HepG2 (cell line): Measurements from ENCODE around the gene SASS6. TPM values are rescaled to one million over a fixed set of nuclear protein-coding genes. Genes with fewer than 3 reads are reported as not detected.
A peak's percentile ranks its signal among the peaks of the same experiment; 100 is the strongest.

Source experiments
- ATAC-seq: fragments of 200-7000 bp; cut with Tn5 transposase; 3 replicates; pipeline ENCODE4 v1.9.1; 2020; ENCODE audit warnings: mild to moderate bottlenecking, moderate library complexity
- BruUV-seq: library from RNA; stranded (reverse); fragments of 400-500 nt; replicated peaks from 2 replicates; lab custom pipeline; 2021; lab: Mats Ljungman, UMichigan
- CTCF ChIA-PET: fragments of 300-600 bp; formaldehyde crosslinking; extraction: SDS; loops from one replicate; lab custom pipeline; 2021; ENCODE audit warnings: low total read pairs, inconsistent platforms, low intra/inter-chr PET ratio; lab: Yijun Ruan, JAX
- POLR2A ChIA-PET: fragments of 350-600 bp; sonication (Branson Sonifier 250); formaldehyde crosslinking; loops from one replicate; lab custom pipeline; 2020; ENCODE audit warnings: antibody characterized with exemption, inconsistent platforms; lab: Yijun Ruan, JAX
- DNase-seq: peaks from one replicate; pipeline ENCODE4 v3.0.0-alpha.2; 2015; ENCODE audit warnings: low spot score
- FAIRE-seq: peaks from 3 replicates; lab custom pipeline; 2011; peaks lifted over from hg19 to GRCh38; lab: Jason Lieb, UNC
- H2AFZ ChIP-seq: one replicate; pipeline ENCODE4 v1.6.1; 2011; ENCODE audit warnings: low read length, inconsistent platforms
- H3K27ac ChIP-seq: fragments of 300-600 bp; 3 replicates; pipeline ENCODE4 v1.8.0; 2011; ENCODE audit warnings: mixed run types, mild to moderate bottlenecking, mixed read lengths, low read length, inconsistent platforms; ENCODE audit not compliant: insufficient read depth; ENCODE audit errors: extremely low read length
- H3K27me3 ChIP-seq, 2 experiments: fragments of 200-600 bp in 1 of 2; 2 replicates in 1 of 2; 3 replicates in 1 of 2; pipeline versions ENCODE4 v1.6.0 to v1.8.0; 2011; ENCODE audit warnings: low read length in 2 of 2, mild to moderate bottlenecking in 2 of 2, moderate library complexity in 2 of 2, inconsistent platforms in 1 of 2; ENCODE audit not compliant: insufficient read depth in 2 of 2, control insufficient read depth in 1 of 2
- H3K36me3 ChIP-seq, 2 experiments: fragments of 200-600 bp in 1 of 2; replicated peaks in 1 of 2; 2 replicates in 1 of 2; 3 replicates in 1 of 2; pipeline versions ENCODE4 v1.5.1 to v1.8.0; 2011; ENCODE audit warnings: low read length in 2 of 2, inconsistent platforms in 1 of 2; ENCODE audit not compliant: insufficient read depth in 2 of 2, control insufficient read depth in 1 of 2
- H3K4me1 ChIP-seq: 2 replicates; pipeline ENCODE4 v1.5.1; 2012; ENCODE audit warnings: low read length, inconsistent platforms; ENCODE audit not compliant: insufficient read depth
- H3K4me2 ChIP-seq: 2 replicates; pipeline ENCODE4 v1.6.0; 2011; ENCODE audit warnings: low read depth, low read length, inconsistent platforms
- H3K4me3 ChIP-seq, 3 experiments: fragments of 200-600 bp in 1 of 3; sonication (generic), shearing (Covaris generic) in 1 of 3; replicated peaks in 1 of 3; 2 replicates each; pipeline ENCODE4 v1.5.1; 2011 to 2016; ENCODE audit warnings: low read length in 3 of 3, inconsistent platforms in 2 of 3, low read depth in 2 of 3, mild to moderate bottlenecking in 2 of 3, control low read depth in 1 of 3, mixed read lengths in 1 of 3; ENCODE audit not compliant: insufficient read depth in 1 of 3
- H3K79me2 ChIP-seq: one replicate; pipeline ENCODE4 v1.6.1; 2011; ENCODE audit warnings: low read length, inconsistent platforms; ENCODE audit not compliant: insufficient read depth
- H3K9ac ChIP-seq: 2 replicates; pipeline ENCODE4 v1.6.0; 2011; ENCODE audit warnings: mild to moderate bottlenecking, low read depth, low read length, inconsistent platforms; ENCODE audit not compliant: insufficient read depth
- H3K9me3 ChIP-seq: 2 replicates; pipeline ENCODE4 v1.5.1; 2012; ENCODE audit warnings: mild to moderate bottlenecking, low read length
- H4K20me1 ChIP-seq: 2 replicates; pipeline ENCODE4 v1.6.0; 2011; ENCODE audit warnings: inconsistent platforms, mild to moderate bottlenecking, low read length, moderate library complexity; ENCODE audit not compliant: insufficient read depth
- AGO1 ChIP-seq: fragments of 200-400 bp; formaldehyde crosslinking; IDR thresholded peaks from 2 replicates; pipeline ENCODE4 v1.6.1; 2017; ENCODE audit warnings: mild to moderate bottlenecking, low read depth, low read length, moderate library complexity; ENCODE audit not compliant: poor library complexity, severe bottlenecking
- ELF1 ChIP-seq: sonication (generic); formaldehyde crosslinking; IDR thresholded peaks from 2 replicates; pipeline ENCODE4 v1.4.0; 2020; ENCODE audit warnings: missing genetic modification reagents
- FOXK1 ChIP-seq: sonication (generic); formaldehyde crosslinking; IDR thresholded peaks from 2 replicates; pipeline ENCODE4 v1.4.0; 2020; ENCODE audit warnings: low read depth, missing genetic modification reagents, borderline replicate concordance
- FOXO1 ChIP-seq: sonication (generic); formaldehyde crosslinking; IDR thresholded peaks from 2 replicates; pipeline ENCODE4 v1.4.0; 2020; ENCODE audit warnings: missing genetic modification reagents
- KAT7 ChIP-seq: IDR thresholded peaks from 2 replicates; pipeline ENCODE4 v1.6.1; 2018; ENCODE audit warnings: borderline replicate concordance, missing compliant biosample characterization
- MAFF ChIP-seq: IDR thresholded peaks from 2 replicates; pipeline ENCODE4 v1.6.1; 2011; ENCODE audit warnings: low read depth, low read length, improper control_type of control experiment
- MAFK ChIP-seq, 2 experiments: IDR thresholded peaks in 1 of 2; conservative IDR thresholded peaks in 1 of 2; 2 replicates each; pipeline ENCODE4 v1.6.1; 2011; ENCODE audit warnings: improper control_type of control experiment in 2 of 2, low read length in 2 of 2
- RFX3 ChIP-seq: IDR thresholded peaks from 2 replicates; pipeline ENCODE4 v1.6.1; 2016; ENCODE audit warnings: missing biosample characterization, missing genetic modification reagents
- XBP1 ChIP-seq: sonication (generic); formaldehyde crosslinking; IDR thresholded peaks from 2 replicates; pipeline ENCODE4 v1.5.0; 2020; ENCODE audit warnings: missing genetic modification reagents
- ZNF232 ChIP-seq: sonication (generic); formaldehyde crosslinking; IDR thresholded peaks from 2 replicates; pipeline ENCODE4 v1.4.0; 2020; ENCODE audit warnings: missing genetic modification reagents, borderline replicate concordance
- ZNF703 ChIP-seq: sonication (generic); formaldehyde crosslinking; IDR thresholded peaks from 2 replicates; pipeline ENCODE4 v1.5.1; 2020; ENCODE audit warnings: missing genetic modification reagents, mild to moderate bottlenecking, moderate library complexity, borderline replicate concordance
- ZNF773 ChIP-seq: sonication (generic); formaldehyde crosslinking; IDR thresholded peaks from 2 replicates; pipeline ENCODE4 v1.4.0; 2020; ENCODE audit warnings: missing genetic modification reagents, borderline replicate concordance
- WGBS: methylation state at CpG from one replicate; pipeline ENCODE4 v1.1.6; 2017; ENCODE audit warnings: low lambda C conversion rate; 5-methylcytosine and 5-hydroxymethylcytosine counted together
- in situ Hi-C: cut with HindIII; loops from 2 replicates; pipeline ENCODE4 v1.10.0; 2017; ENCODE audit warnings: low pct_unique_long_range_greater_than_20kb; ENCODE audit not compliant: extremely low pct_ligation_motif_present
- intact Hi-C: fragments of 100-400 bp; cut with micrococcal nuclease; formaldehyde crosslinking; loops from one replicate; pipeline ENCODE4 v1.10.0; 2022; ENCODE audit not compliant: unreplicated experiment
- polyA plus RNA-seq, 8 experiments: library from polyadenylated mRNA; depleted of rRNA in 3 of 8; stranded (reverse) in 7 of 8; unstranded in 1 of 8; fragments of >200 nt; fragmentation: Illumina TruSeq in 4 of 8; extraction: Trizol in 4 of 8; gene quantifications; 2 replicates each; pipeline versions ENCODE4 v1.2.1 to v1.2.3, GENCODE V29; 2011 to 2016; ENCODE audit warnings: low read depth in 4 of 8, missing spikeins in 1 of 8, mixed read lengths in 1 of 8; ENCODE audit not compliant: insufficient read depth in 1 of 8
- total RNA-seq, 5 experiments: library from RNA; depleted of rRNA; stranded (reverse); fragments of >200 nt; fragmentation: Illumina TruSeq; extraction: Trizol; gene quantifications; 2 replicates each; pipeline ENCODE4 v1.2.3, GENCODE V29; 2016; ENCODE audit warnings: low read depth in 1 of 5
- TF ChIP-seq, protein P1 (sequence below): sonication (generic); formaldehyde crosslinking; IDR thresholded peaks from 2 replicates; pipeline ENCODE4 v1.5.0; 2020; ENCODE audit warnings: missing genetic modification reagents

SASS6 gene
- total and polyA plus RNA-seq, 2 of the 13 experiments (the other 11 are each of a cell fraction or from before 2014, with no cell fraction given) = 2.3 to 10.7 TPM

GRCh38 chr1:100168051-100168450 is 35.3 kb upstream of the SASS6 start:
- H3K4me1 ChIP-seq = no peaks in the 10 kb centered on the region
- ATAC-seq (no peak), DNase-seq (no peak), FAIRE-seq (no peak)
- 77% methylated on average over 2 of the region's 2 CpGs for WGBS
- TF ChIP-seq RFX3 (CRISPR knock-in tag) (no peak), AGO1 (no peak), ELF1 (CRISPR knock-in tag) (no peak), FOXK1 (CRISPR knock-in tag) (no peak), XBP1 (CRISPR knock-in tag) (no peak), MAFF (peak; percentile 38; the same call in 1 of the 2 replicates), ZNF703 (CRISPR knock-in tag) (no peak), ZNF773 (CRISPR knock-in tag) (no peak), MAFK (conservative IDR thresholded peaks at IDR 0.05 in 1 of 2, IDR thresholded peaks at IDR 0.05 in 1 of 2; ENCODE audit: low read length in 2 of 2) (peak in 1 of 2 experiments; percentile 64; a peak in 3 of 4 replicates), ZNF232 (no peak), FOXO1 (CRISPR knock-in tag) (no peak), KAT7 (no peak)
- TF ChIP-seq, protein P1, sequence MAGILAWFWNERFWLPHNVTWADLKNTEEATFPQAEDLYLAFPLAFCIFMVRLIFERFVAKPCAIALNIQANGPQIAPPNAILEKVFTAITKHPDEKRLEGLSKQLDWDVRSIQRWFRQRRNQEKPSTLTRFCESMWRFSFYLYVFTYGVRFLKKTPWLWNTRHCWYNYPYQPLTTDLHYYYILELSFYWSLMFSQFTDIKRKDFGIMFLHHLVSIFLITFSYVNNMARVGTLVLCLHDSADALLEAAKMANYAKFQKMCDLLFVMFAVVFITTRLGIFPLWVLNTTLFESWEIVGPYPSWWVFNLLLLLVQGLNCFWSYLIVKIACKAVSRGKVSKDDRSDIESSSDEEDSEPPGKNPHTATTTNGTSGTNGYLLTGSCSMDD (CRISPR knock-in tag) = no peak
- intact Hi-C loops = no loop called here
- H3K27ac ChIP-seq = no peak overlapping the region
- POLR2A ChIA-PET = no interaction called here
- in situ Hi-C loops = no loop called here
- no peaks in the 10 kb centered on the region for H3K9me3 ChIP-seq
- H3K4me2 ChIP-seq = no peak overlapping the region
- H2AFZ ChIP-seq = no peak overlapping the region
- H3K36me3 ChIP-seq = no peaks in the 10 kb centered on the region
- no peak overlapping the region for H3K9ac ChIP-seq
- no TSS peak for BruUV-seq
- no peaks in the 10 kb centered on the region for H4K20me1 ChIP-seq
- H3K79me2 ChIP-seq = no peaks in the 10 kb centered on the region
- CTCF ChIA-PET = no interaction called here
- H3K27me3 ChIP-seq = no peaks in the 10 kb centered on the region
- no peak overlapping the region for H3K4me3 ChIP-seq
